Adrenal gland (tissue), 5 donors: ENCODE measurements around the gene TMEM115.

Experiments used
- CTCF ChIP-seq, 6 experiments: fragments of 450-650 bp in 4 of 6; fragments of 200-600 bp in 2 of 6; sonication (generic) in 1 of 6; IDR thresholded peaks; 1 replicate in 5 of 6; 2 replicates in 1 of 6; pipeline versions ENCODE4 v1.5.1 to v1.8.0; 2016 to 2021; ENCODE audit warnings: antibody characterized with exemption in 6 of 6, mild to moderate bottlenecking in 2 of 6, moderate library complexity in 1 of 6
- POLR2A ChIP-seq, 2 donors: fragments of 450-650 bp; IDR thresholded peaks; one replicate each; pipeline ENCODE4 v1.6.1; 2017; ENCODE audit warnings: antibody characterized with exemption in 2 of 2, mild to moderate bottlenecking in 2 of 2, moderate library complexity in 1 of 2
- donor health status: DM: no; HTN: no; CAD: no.

- TF ChIP-seq CTCF (IDR thresholded peaks at IDR 0.05) (no peak), POLR2A (IDR thresholded peaks at IDR 0.05) (no peak)
Measured at GRCh38 chr3:50372349-50372748, 13.0 kb upstream of the TMEM115 start.
